Measurements from ENCODE around the gene SAT1.

Gene SAT1

DNA sequence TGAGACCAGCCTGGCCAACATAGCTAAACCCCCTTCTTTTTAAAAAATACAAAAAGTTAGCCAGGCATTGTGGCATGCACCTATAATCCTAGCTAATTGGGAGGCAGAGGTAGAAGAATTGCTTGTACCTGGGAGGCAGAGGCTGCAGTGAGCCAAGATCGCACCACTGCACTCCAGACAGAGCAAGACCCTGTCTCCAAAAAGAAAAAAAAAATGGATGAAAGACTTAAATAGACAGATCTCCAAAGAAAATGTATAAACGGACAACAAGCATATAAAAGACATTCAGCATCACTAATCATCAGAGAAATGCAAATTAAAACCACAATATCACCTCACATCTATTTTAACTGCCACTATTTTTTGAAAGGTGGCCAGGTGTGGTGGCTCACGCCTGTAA lies 6.6 kb upstream of the SAT1 start:
- DNase-seq (ENCODE audit: low spot score) = no peak

DNA sequence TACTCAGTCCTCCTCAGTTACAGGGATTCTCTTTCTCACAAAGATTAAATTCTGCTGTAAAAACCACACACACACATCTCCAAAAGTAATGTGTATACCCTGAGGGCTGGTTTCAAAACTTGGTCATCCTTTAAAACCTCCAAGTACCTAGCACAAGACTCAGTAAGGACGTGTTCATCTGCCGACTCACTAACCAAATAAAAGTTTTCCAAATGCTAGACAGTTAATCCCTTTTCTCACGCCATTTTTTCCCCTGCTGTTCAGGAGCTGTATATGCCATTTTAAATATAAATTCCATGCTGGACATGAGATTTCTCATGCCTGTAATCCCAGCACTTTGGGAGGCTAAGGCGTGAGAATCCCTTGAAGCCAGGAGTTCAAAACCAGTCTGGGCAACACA lies 3.9 kb upstream of the SAT1 start:
- DNase-seq (ENCODE audit: low spot score) = no peak

DNA sequence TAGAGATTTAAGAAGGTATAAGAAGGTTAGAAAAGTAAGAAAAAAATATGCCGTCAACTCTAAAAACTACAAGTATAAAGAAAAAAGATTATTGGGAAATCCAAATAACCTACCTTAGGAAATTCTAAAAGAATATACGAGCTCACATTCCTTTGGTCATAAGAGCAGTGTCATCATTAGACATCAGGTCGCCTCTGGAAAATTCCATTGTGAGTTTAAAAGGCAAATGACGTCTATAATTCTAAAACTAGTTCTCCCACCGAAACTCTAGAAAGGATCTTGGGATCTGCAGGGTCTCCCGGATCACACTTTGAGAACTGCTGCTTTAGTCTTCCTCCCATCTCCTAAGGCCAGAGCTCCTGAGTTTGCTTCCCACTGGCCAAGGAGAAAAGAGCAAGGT lies 518 bp upstream of the SAT1 start:
- no peak for DNase-seq (ENCODE audit: low spot score)

DNA sequence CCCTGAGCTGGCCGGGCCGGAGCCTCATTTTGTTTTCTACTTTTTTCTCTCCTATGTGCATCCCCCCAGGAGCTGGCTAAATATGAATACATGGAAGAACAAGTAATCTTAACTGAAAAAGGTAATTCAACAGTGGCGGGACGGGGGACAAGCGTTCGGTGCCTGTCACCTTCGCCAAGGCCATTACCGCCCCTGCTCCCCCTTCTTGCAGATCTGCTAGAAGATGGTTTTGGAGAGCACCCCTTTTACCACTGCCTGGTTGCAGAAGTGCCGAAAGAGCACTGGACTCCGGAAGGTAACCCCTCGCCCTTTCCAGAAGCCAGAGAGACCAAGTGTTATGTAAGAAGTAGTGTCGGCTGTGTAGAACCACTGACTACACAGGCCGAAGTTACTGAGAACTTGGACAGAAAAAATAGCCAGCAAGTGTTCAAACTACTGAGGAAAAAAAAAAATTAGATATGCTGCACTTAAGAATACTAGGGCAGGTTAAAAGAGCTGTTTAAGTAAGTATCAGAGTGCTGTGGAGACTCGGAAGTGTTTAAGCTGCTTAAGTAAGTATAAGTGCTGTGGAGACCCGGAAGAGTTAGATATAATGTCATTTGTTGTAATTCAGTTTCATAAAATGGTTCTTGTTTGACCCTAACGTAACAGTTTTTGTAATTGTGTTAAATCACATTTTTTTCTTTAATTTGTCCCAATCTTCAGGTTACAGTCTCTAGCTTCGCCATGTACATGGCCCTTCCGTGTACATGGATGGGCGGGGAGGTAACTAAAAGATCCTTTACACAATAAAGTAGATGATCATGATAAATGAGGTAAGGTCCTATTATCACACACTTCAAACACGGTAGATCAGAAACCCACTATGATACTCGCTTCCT lies 856 bp downstream of the SAT1 start:
- peak; percentile 9 for DNase-seq (ENCODE audit: low spot score)

DNA sequence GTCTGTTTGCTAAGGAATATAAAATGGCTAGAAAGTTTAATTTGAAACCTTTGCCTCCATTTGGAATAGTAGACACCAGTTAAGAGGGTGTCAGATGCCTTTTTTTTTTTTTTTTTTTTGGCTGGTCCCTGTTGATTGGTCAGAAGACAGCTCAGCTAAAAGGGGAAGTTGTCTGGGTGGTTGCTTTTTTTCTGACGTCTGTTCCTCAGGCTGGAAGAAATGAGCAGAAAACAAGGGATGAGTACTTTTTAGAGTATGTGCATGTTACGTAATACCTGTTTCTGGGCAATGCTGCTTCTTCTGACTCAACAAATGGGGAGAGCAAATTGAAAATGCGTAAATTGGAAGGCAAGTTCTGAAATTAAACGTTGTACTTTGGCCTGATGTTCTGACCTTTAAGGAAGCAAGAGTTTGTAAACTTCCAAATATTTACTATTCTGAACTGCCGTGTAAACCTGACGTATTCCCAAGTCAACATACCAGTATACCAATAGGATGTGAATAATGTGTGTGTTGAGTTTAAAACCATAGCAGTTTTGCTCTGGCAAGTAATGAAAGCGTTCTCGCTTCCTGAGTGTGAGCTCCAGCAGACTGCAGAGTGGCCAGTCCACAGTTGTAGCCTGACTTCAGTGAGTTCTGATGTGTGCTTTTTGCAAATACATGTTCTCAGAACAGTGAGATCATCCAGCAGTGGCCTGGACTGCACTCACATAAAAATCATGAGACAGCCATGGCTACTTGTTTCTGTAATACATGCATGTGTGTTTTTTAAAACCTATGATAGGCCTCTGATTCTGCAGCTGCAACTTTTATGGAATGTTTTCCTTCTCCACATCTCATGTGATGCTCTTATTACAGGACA lies 1.7 kb downstream of the SAT1 start:
- DNase-seq (ENCODE audit: low spot score) = peak; percentile 21

DNA sequence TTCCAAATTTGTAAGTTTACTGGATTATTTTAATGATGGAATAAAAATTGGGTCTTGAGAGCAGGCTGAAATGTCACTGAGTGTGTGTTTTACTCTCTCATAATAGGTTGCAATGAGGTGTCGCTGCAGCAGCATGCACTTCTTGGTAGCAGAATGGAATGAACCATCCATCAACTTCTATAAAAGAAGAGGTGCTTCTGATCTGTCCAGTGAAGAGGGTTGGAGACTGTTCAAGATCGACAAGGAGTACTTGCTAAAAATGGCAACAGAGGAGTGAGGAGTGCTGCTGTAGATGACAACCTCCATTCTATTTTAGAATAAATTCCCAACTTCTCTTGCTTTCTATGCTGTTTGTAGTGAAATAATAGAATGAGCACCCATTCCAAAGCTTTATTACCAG lies 2.6 kb downstream of the SAT1 start:
- DNase-seq (ENCODE audit: low spot score) = no peak

DNA sequence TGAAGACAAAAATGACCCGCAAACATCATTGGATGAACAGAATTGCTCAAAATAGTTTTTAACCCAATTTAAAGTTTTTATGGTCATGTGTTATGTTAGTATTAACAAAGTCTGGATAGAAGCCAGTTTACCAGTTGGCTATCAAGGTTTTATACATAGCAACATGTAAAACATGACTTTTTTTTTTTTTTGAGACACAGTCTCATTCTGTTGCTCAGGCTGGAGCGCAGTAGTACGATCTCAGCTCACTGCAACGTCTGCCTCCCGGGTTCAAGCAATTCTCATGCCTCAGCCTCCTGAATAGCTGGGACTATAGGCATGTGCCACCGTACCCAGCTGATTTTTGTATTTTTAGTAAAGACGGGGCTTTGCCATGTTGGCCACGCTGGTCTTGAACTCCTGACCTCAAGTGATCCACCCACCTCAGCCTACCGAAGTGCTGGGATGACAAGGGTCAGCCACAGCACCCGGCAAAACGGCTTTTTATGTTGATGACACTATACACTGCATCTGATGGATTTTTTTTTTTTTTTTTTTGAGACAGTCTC lies 3.4 kb downstream of the SAT1 start:
- DNase-seq (ENCODE audit: low spot score) = no peak

DNA sequence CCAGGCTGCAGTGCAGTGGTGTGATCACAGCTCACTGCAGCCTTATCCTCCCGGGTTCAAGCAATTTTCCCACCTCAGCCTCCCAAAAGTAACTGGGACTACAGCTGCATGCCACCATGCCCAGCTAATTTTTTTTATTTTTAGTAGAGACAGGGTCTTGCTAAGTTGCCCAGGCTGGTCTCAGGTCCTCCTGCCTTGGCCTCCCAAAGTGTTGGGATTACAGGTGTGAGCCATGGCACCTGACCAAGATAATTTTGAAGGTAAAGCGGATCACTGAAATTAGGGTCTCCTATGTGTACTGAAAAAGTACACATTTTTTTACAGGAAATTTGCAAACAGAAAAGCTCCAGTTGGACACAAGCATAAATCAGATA lies 4.8 kb downstream of the SAT1 start:
- no peak for DNase-seq (ENCODE audit: low spot score)

DNA sequence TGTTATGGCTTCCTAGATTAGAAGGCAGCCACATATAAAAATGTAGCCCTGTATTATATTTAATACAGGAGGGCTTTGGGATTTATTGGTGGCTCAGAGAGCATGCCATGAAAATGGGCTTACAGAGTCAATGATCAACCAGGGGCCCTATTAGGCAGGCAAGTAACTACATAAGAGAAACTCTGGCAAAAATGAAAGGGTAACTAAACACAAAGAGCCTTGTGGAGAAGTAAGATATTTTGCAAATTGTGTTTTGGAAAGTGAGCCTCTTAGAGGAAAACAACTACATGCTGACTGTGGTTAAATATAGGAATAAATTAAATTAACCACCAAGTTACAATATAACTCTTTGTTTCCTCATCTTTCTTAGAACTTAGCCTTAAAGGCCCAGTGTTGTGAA lies 5.5 kb downstream of the SAT1 start:
- DNase-seq (ENCODE audit: low spot score) = no peak

DNA sequence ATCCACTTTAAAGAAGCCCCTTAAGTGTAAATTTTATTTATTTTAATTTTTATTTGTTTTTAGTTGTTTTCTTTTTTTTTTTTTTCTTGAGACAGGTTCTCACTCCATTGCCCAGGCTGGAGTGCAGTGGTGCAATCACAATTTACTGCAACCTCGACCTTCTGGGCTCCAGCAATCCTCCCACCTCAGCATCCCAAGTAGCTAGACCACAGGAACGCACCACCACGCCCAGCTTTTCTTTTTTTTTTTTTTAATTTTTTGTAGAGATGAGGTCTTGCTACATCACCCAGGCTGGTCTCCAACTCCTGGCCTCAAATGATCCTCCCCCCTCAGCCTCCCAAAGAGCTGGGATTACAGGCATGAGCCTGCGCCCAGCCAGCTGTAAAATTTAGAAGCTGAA lies 6.0 kb downstream of the SAT1 start:
- DNase-seq (ENCODE audit: low spot score) = no peak

DNA sequence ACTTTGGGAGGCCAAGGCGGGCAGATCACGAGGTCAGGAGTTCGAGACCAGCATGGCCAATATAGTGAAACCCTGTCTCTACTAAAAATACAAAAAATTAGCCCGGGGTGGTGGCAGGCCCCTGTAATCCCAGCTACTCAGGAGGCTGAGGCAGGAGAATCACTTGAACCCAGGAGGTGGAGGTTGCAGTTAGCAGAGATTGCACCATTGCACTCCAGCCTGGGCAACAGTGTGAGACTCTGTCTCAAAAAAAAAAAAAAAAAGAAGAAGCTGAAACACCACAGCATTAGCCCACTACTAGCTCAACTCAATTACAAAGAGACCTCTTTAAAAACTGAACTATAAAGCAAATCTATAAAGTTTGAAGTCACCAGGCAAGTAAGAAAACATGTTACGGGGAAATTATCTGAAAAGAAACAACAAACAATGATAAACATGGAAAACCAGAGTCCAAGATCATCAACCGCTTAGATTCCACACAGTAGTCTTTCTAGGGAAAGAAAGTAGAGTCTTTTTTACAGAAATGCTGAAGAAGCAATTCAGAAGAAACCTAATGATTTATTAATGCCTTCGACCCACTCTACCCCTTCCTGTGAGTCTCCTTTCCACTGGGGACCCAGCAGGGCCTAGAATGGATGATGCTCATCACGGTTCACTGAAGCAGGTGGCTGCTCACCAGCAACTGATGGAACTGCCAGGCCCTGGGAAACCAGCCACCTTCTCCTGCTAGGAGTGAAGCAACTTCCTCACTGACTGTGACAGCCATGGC lies 6.6 kb downstream of the SAT1 start:
- DNase-seq (ENCODE audit: low spot score) = no peak

DNA sequence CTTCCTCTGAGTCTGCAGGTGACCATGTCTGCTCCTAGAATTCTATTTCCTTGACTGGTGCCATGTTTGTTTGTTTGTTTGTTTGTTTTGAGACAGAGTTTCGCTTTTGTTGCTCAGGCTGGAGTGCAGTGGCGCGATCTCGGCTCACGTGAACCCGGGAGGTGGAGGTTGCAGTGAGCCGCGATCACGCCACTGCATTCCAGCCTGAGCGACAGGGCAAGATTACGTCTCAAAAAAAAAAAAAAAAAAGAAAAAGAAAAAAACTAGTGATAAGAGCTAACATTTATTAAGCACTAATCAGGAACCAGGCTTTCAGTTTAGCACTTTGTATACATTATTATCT lies 7.2 kb downstream of the SAT1 start:
- no peak for DNase-seq (ENCODE audit: low spot score)

DNA sequence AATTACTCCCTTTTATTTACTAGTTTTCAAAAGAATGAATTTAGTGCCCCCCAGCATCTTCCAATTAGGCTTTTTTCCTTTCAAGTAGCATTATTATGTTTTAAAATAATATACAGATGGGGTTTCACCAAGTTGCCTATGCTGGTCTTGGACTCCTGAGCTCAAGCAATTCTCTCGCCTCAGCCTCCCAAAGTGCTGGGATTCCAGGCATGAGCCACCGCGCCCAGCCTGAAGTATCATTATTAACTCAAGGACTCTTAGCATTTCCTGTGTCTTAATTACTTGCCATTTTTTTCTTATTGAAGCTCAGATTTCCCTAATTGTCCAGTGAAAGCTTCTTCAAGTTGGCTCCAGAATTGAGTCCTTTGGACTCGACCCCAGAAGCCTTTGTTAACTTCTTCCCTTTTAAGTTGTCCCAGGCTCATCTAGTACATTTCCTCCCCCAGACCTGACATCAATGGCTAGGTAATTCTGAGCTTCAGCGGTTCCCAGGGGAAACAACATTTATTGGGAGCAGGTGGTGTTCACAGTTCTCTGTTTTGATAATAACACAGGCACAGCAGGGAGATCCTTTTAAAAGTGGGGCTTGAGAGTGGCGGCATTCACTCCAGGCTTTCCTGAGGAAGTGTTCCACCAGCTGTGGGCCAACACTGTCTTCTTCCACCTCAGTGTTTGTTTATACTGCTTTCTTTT lies 10.0 kb downstream of the SAT1 start:
- DNase-seq (ENCODE audit: low spot score) = no peak

DNA sequence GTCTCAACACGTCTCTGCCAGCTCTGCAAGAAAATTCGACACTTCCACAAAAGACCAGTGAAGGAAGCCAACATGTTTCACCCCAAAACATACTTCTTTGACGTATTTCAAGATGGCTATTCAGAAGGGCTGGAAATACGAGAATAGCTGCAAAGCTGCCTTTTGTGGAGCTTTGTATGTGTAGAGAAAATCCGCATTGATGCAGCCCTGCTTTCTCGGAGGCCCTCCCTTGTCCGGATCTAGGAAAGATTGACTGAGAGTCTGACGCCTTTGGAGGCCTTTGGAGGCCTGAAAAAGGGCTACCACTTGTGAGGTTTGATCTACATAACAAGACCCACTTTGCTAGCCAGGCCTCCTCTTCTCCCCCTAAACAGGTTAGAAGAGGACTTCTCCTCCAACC lies 12.2 kb downstream of the SAT1 start:
- DNase-seq (ENCODE audit: low spot score) = no peak

DNA sequence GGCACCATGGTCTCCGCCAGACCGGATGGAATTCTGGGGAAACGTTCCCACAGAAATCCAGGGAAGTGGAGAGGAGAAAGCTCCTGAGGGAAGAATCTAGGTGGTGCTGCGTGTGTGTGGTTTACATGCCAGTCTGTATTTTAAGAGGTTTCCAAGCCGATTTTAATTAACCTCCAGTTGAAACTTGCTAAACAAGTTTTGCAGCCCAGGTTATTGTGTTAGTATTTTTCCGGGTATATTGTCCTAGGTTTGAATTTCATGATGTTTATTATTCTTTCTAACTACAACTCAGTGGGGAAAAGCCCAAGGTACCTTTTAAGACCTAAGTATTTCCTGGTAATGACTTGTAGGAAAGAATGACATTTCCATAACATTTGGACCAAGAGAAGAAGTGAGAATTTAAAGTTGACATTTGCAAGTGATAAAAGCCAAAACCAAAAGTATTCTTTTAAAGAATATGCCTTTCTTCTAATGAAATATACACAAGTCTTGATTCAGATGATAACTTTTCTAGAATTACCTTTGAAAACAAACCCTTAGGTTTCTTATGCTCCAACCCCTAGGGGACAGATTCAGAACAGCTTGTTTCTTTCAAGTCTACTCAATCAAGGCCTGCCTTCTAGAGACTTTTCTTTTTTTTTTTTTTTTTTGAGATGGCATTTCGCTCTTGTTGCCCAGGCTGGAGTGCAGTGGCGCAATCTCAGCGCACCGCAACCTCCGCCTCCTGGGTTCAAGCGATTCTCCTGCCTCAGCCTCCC lies 14.6 kb downstream of the SAT1 start:
- DNase-seq (ENCODE audit: low spot score) = no peak

DNA sequence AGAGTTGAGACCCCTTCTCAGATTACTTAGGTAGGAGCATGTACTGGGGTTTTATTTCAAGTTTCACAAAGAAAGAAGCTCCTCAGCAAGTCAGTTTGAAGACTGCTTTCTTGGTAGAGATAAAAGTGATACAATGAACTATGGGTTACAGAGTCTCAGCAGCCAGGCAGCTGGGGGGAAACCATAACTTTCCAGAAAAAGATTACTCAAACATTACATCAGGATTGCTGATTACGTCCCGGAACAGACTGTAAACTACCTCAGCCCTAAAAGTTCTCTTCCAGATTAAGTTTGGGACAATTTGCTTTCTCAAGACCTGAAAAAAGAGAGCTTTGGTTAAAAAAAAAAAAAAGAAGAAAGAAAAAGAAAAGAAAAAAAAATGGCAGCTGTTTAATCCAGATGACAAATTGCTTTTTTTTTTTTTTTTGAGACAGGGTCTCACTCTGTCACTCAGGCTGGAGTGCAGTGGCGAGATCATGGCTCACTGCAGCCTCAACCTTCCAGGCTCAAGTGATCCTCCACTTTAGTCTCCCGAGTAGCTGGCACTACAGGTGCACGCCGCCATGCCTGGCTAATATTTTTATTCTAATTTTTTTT lies 16.6 kb downstream of the SAT1 start:
- DNase-seq (ENCODE audit: low spot score) = no peak

DNA sequence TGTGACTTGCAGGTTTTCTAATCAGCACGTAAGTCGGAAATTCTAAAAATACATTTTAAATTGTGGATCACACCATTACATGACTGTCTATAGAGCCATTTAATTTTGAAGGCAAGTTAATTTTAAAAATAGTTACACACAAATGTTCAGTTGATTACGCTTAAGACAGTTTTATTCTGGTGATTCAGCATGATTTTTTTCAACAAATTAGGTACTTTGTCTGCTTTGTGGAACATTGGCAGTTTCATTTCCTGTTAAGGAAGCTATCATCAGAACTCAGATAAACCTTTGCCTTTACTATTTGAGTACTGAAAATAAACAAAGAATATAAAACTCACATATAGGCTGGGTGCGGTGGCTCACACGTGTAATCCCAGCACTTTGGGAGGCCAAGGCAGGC lies 19.5 kb downstream of the SAT1 start:
- DNase-seq (ENCODE audit: low spot score) = no peak

DNA sequence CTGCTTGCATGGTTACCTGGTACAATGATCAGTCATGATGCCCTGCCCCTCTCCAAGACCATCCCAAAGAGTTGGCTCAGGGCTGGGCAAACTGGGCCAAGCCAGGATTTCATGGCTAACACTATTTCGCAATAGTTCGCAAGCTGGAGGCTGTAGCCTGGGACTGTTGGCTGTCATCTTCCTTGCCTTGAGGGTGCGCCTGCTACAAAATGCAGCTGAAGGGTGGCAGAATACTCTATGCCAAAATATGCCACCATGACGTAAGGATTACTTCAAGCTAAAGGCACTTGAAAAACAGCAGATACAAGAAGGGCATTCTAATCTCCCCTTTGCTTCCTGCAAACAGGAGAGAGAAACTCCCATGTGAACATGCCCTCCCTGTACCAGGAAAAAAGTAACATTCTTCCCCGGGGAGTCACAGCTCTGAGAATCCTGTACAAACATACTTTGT lies 21.0 kb downstream of the SAT1 start:
- DNase-seq (ENCODE audit: low spot score) = no peak

DNA sequence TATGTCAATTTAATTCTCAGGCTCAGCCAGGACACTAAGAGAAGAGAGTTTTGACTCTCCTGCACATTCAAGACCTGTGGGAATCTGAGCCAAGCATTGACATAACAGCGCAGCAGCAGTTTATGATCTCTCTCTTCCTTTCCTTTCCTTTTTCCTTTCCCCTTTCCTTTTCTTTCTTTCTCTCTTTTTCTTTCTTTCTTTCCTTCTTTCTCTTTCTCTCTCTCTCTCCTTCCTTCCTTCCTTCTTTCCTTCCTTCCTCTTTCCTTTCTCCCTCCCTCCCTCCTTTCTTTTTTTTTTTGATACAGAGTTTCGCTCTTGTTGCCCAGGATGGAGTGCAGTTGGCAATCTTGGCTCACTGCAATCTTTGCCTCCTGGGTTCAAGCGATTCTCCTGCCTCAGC lies 21.6 kb downstream of the SAT1 start:
- no peak for DNase-seq (ENCODE audit: low spot score)

DNA sequence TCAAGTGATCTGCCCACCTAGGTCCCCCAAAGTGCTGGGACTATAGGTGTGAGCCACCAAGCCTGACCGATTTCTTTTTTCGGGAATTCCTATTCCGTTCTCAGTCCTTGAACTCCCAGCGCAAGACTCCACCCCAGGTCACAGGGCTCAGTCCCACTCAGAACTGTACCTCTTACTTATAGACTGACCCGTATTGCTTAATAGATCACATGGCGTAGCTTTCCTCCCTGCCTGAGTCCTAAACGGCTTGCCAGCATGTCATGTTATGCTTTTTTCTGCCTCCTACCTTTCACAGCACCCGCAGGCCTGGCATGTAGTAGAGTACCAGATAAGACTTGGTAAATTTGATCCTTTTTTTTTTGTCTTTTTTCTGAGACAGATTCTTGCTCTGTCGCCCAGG lies 22.4 kb downstream of the SAT1 start:
- DNase-seq (ENCODE audit: low spot score) = no peak

DNA sequence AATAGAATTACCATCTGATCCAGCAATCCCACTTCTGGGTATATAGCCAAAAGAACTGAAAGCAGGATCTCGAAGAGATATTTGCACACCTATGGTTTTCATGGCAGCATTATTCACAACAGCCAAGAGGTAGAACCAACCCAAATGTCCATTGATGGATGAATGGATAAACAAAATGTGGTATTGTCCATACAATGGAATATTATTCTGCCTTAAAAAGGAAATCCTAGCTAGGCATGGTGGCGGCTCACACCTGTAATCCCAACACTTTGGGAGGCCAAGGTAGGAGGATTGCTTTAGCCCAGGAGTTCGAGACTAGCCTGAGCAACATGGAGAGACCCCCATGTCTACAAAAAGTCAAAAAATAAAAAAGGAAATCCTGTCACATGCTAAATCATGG lies 27.3 kb downstream of the SAT1 start:
- no peak for DNase-seq (ENCODE audit: low spot score)
